Skeletal muscle satellite cell (primary cell): Measurements from ENCODE around the gene ZNF789.

Experiments used
- H3K27me3 ChIP-seq: 2 replicates; pipeline ENCODE4 v1.7.0; 2013; ENCODE audit warnings: low read length; ENCODE audit not compliant: control insufficient read depth, insufficient read depth
- H3K36me3 ChIP-seq: 2 replicates; pipeline ENCODE4 v1.7.0; 2013; ENCODE audit warnings: mild to moderate bottlenecking, control low read depth, low read length; ENCODE audit not compliant: insufficient read depth
- H3K4me1 ChIP-seq: 2 replicates; pipeline ENCODE4 v1.7.0; 2013; ENCODE audit warnings: low read length; ENCODE audit not compliant: control insufficient read depth, insufficient read depth
- H3K4me2 ChIP-seq: 2 replicates; pipeline ENCODE4 v1.7.0; 2013; ENCODE audit warnings: mild to moderate bottlenecking, low read length
- H3K4me3 ChIP-seq: 2 replicates; pipeline ENCODE4 v1.7.0; 2013; ENCODE audit warnings: low read length
- H3K9ac ChIP-seq: 2 replicates; pipeline ENCODE4 v1.7.0; 2013; ENCODE audit warnings: mild to moderate bottlenecking, low read depth, low read length, moderate library complexity
- H3K9me3 ChIP-seq: replicated peaks from 2 replicates; pipeline ENCODE4 v1.7.0; 2013; ENCODE audit warnings: mild to moderate bottlenecking, control low read depth, low read length

The ZNF789 gene

DNA sequence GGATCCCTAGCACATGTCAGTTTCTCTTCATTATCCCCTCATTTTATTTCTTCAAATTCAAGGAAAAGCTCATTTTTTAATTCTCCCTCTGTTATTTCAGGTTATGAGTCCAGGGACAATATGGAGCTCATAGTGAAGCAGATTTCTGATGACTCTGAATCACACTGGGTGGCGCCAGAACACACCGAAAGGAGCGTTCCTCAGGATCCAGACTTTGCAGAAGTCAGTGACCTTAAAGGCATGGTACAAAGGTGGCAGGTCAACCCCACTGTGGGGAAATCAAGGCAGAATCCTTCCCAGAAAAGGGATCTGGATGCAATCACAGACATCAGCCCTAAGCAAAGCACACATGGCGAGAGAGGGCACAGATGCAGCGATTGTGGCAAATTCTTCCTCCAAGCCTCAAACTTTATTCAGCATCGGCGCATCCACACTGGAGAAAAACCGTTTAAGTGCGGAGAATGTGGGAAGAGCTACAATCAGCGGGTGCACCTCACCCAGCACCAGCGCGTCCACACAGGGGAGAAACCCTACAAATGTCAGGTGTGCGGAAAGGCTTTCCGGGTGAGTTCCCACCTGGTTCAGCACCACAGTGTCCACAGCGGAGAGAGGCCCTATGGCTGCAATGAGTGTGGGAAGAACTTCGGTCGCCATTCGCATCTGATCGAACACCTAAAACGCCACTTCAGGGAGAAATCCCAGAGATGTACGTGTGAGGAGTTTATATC is 53.2 kb downstream of the ZNF789 start:
- H3K9ac ChIP-seq: no peak overlapping the region
- no peaks in the 10 kb centered on the region for H3K4me1 ChIP-seq
- H3K4me3 ChIP-seq: no peak overlapping the region
- peaks cover 5% of the 10 kb centered on the region for H3K9me3 ChIP-seq
- peaks cover 46% of the 10 kb centered on the region for H3K36me3 ChIP-seq
- H3K27me3 ChIP-seq: no peaks in the 10 kb centered on the region
- no peak overlapping the region for H3K4me2 ChIP-seq

DNA sequence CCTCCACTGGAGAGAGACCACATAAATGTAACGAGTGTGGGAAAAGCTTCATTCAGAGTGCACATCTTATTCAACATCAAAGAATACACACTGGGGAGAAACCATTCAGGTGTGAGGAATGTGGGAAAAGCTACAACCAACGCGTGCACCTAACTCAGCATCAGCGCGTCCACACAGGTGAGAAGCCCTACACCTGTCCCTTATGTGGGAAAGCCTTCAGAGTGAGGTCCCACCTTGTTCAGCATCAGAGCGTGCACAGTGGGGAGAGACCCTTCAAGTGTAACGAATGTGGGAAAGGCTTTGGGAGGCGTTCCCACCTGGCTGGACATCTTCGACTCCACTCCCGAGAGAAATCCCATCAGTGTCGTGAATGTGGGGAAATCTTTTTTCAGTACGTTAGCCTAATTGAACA is 58.7 kb downstream of the ZNF789 start:
- Histone ChIP-seq H3K4me1 (no peaks in the 10 kb centered on the region), H3K9ac (no peak overlapping the region), H3K4me3 (peak overlapping the region; percentile 16), H3K36me3 (peaks cover 64% of the 10 kb centered on the region), H3K4me2 (no peak overlapping the region), H3K27me3 (no peaks in the 10 kb centered on the region), H3K9me3 (peaks cover 34% of the 10 kb centered on the region)

DNA sequence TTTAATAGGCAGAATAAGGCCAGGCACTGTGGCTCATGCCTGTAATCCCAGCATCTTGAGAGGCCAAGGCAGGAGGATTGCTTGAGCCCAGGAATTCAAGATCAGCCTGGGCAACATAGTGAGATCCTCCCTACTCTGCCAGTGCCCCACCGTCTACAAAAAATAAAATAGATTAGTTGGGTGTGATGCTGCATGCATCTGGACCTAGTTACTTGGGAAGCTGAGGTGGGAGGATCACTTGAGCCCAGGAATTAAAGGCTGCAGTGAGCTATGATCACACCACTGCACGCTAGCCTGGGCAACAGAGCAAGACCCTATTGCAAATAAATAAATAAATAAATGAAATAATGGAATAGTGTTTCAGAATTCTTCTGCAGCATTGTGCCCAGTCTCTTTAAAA is 63.0 kb downstream of the ZNF789 start:
- H3K4me2 ChIP-seq: no peak overlapping the region
- H3K9ac ChIP-seq: no peak overlapping the region
- no peak overlapping the region for H3K4me3 ChIP-seq
- peaks cover 32% of the 10 kb centered on the region for H3K36me3 ChIP-seq
- no peaks in the 10 kb centered on the region for H3K4me1 ChIP-seq
- peaks cover 34% of the 10 kb centered on the region for H3K9me3 ChIP-seq
- H3K27me3 ChIP-seq: no peaks in the 10 kb centered on the region
